MM.1S (cell line): ENCODE measurements around the gene GALNT12.

ENCODE experiments used
- CTCF ChIP-seq: fragments of 300-600 bp; sonication (generic); IDR thresholded peaks from 2 replicates; pipeline ENCODE4 v1.5.1; 2016; ENCODE audit warnings: antibody characterized with exemption, low read length, mixed read lengths
- EZH2 ChIP-seq: fragments of 300-600 bp; sonication (generic); optimal IDR thresholded peaks from 2 replicates; pipeline ENCODE3; 2017; ENCODE audit warnings: low read depth, mild to moderate bottlenecking, antibody characterized with exemption, low read length, mixed read lengths

- TF ChIP-seq CTCF (no peak), EZH2 (no peak)
These were observed 84.8 kb downstream of the GALNT12 start for GRCh38 chr9:98892288-98892687.
